HEK293 (cell line): Measurements from ENCODE around the gene NAP1L4.

Experiments used
- KLF1 ChIP-seq: fragments of 450-650 bp; formaldehyde crosslinking; IDR thresholded peaks from 2 replicates; pipeline ENCODE4 v1.5.1; 2016; ENCODE audit warnings: missing biosample characterization, missing genetic modification characterization
- KLF10 ChIP-seq: fragments of 450-650 bp; IDR thresholded peaks from 2 replicates; pipeline ENCODE4 v1.5.1; 2018; ENCODE audit warnings: missing biosample characterization, mild to moderate bottlenecking, missing genetic modification characterization
- PBX3 ChIP-seq: sonication (generic); formaldehyde crosslinking; IDR thresholded peaks from 2 replicates; pipeline ENCODE4 v1.8.1; 2022; ENCODE audit warnings: mild to moderate bottlenecking, moderate library complexity, missing genetic modification reagents
- REST ChIP-seq: fragments of 450-650 bp; formaldehyde crosslinking; IDR thresholded peaks from 2 replicates; pipeline ENCODE4 v1.5.1; 2016; ENCODE audit warnings: missing biosample characterization, missing genetic modification characterization
- SP2 ChIP-seq: fragments of 450-650 bp; formaldehyde crosslinking; IDR thresholded peaks from 2 replicates; pipeline ENCODE4 v1.5.1; 2016; ENCODE audit warnings: missing biosample characterization, missing genetic modification characterization
- YY1 ChIP-seq: fragments of 450-650 bp; formaldehyde crosslinking; IDR thresholded peaks from 2 replicates; pipeline ENCODE4 v1.5.1; 2018; ENCODE audit warnings: missing biosample characterization, missing genetic modification characterization
- ZBTB1 ChIP-seq: fragments of 450-650 bp; formaldehyde crosslinking; IDR thresholded peaks from 2 replicates; pipeline ENCODE4 v1.5.1; 2016; ENCODE audit warnings: missing biosample characterization, missing genetic modification characterization
- ZFP3 ChIP-seq: fragments of 450-650 bp; formaldehyde crosslinking; IDR thresholded peaks from 2 replicates; pipeline ENCODE4 v1.5.1; 2016; ENCODE audit warnings: low read depth, missing biosample characterization, missing genetic modification characterization
- ZNF274 ChIP-seq, 2 experiments: fragments of 200-500 bp in 1 of 2; fragments of 450-650 bp in 1 of 2; sonication (Bioruptor generic) in 1 of 2; formaldehyde crosslinking in 1 of 2; IDR thresholded peaks; 2 replicates each; pipeline versions ENCODE4 v1.5.1 to v1.6.1; 2014 to 2016; ENCODE audit warnings: borderline replicate concordance in 1 of 2, inconsistent platforms in 1 of 2, low read length in 1 of 2, missing biosample characterization in 1 of 2, missing genetic modification characterization in 1 of 2
- ZNF558 ChIP-seq: fragments of 450-650 bp; formaldehyde crosslinking; IDR thresholded peaks from 2 replicates; pipeline ENCODE4 v1.5.1; 2016; ENCODE audit warnings: missing biosample characterization, missing genetic modification characterization
- ZNF707 ChIP-seq: fragments of 450-650 bp; formaldehyde crosslinking; IDR thresholded peaks from 2 replicates; pipeline ENCODE4 v1.5.1; 2016; ENCODE audit warnings: missing biosample characterization, missing genetic modification characterization
- TF ChIP-seq, protein P1 (sequence below): fragments of 450-650 bp; formaldehyde crosslinking; IDR thresholded peaks from 2 replicates; pipeline ENCODE4 v1.5.1; 2016; ENCODE audit warnings: missing biosample characterization, missing genetic modification characterization
- TF ChIP-seq, protein P2 (sequence below): fragments of 450-650 bp; formaldehyde crosslinking; IDR thresholded peaks from 2 replicates; pipeline ENCODE4 v1.5.1; 2016; ENCODE audit warnings: missing biosample characterization, missing genetic modification characterization
- TF ChIP-seq, protein P3 (sequence below): fragments of 450-650 bp; IDR thresholded peaks from 2 replicates; pipeline ENCODE4 v1.5.1; 2018; ENCODE audit warnings: missing biosample characterization, missing genetic modification characterization

- TF ChIP-seq KLF1 (no peak), ZFP3 (tag by site-specific recombination) (no peak), REST (tag by site-specific recombination) (no peak), YY1 (tag by site-specific recombination) (no peak), ZNF274 (IDR thresholded peaks at IDR 0.05; ENCODE audit: low read length) (no peak), ZNF274 (tag by site-specific recombination; IDR thresholded peaks at IDR 0.05; ENCODE audit: borderline replicate concordance) (no peak), ZNF558 (tag by site-specific recombination) (no peak), ZBTB1 (tag by site-specific recombination) (no peak), ZNF707 (tag by site-specific recombination) (no peak), KLF10 (tag by site-specific recombination) (no peak), SP2 (tag by site-specific recombination) (no peak), PBX3 (CRISPR knock-in tag) (no peak)
- TF ChIP-seq, protein P1, sequence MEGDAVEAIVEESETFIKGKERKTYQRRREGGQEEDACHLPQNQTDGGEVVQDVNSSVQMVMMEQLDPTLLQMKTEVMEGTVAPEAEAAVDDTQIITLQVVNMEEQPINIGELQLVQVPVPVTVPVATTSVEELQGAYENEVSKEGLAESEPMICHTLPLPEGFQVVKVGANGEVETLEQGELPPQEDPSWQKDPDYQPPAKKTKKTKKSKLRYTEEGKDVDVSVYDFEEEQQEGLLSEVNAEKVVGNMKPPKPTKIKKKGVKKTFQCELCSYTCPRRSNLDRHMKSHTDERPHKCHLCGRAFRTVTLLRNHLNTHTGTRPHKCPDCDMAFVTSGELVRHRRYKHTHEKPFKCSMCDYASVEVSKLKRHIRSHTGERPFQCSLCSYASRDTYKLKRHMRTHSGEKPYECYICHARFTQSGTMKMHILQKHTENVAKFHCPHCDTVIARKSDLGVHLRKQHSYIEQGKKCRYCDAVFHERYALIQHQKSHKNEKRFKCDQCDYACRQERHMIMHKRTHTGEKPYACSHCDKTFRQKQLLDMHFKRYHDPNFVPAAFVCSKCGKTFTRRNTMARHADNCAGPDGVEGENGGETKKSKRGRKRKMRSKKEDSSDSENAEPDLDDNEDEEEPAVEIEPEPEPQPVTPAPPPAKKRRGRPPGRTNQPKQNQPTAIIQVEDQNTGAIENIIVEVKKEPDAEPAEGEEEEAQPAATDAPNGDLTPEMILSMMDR (tag by site-specific recombination): no peak
- TF ChIP-seq, protein P2, sequence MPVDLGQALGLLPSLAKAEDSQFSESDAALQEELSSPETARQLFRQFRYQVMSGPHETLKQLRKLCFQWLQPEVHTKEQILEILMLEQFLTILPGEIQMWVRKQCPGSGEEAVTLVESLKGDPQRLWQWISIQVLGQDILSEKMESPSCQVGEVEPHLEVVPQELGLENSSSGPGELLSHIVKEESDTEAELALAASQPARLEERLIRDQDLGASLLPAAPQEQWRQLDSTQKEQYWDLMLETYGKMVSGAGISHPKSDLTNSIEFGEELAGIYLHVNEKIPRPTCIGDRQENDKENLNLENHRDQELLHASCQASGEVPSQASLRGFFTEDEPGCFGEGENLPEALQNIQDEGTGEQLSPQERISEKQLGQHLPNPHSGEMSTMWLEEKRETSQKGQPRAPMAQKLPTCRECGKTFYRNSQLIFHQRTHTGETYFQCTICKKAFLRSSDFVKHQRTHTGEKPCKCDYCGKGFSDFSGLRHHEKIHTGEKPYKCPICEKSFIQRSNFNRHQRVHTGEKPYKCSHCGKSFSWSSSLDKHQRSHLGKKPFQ (tag by site-specific recombination): no peak
- TF ChIP-seq, protein P3, sequence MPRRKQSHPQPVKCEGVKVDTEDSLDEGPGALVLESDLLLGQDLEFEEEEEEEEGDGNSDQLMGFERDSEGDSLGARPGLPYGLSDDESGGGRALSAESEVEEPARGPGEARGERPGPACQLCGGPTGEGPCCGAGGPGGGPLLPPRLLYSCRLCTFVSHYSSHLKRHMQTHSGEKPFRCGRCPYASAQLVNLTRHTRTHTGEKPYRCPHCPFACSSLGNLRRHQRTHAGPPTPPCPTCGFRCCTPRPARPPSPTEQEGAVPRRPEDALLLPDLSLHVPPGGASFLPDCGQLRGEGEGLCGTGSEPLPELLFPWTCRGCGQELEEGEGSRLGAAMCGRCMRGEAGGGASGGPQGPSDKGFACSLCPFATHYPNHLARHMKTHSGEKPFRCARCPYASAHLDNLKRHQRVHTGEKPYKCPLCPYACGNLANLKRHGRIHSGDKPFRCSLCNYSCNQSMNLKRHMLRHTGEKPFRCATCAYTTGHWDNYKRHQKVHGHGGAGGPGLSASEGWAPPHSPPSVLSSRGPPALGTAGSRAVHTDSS (tag by site-specific recombination): no peak
Observed at GRCh38 chr11:2958251-2958650, 33.9 kb downstream of the NAP1L4 start.
